Heart left ventricle (tissue), 13 donors: ENCODE data around the gene JAG1.

Experiments used
- CTCF ChIP-seq, 12 donors: fragments of 200-600 bp; sonication (generic) in 4 of 12; IDR thresholded peaks; one replicate each; pipeline versions ENCODE4 v1.5.0 to v1.8.0; 2018 to 2022; ENCODE audit warnings: antibody characterized with exemption in 12 of 12, mild to moderate bottlenecking in 5 of 12
- POLR2A ChIP-seq, 2 donors: fragments of 450-650 bp; IDR thresholded peaks; one replicate each; pipeline ENCODE4 v1.6.1; 2017; ENCODE audit warnings: antibody characterized with exemption in 2 of 2, mild to moderate bottlenecking in 2 of 2, moderate library complexity in 2 of 2
- donor health status: ischemic (EF 13 %, LVEDD 7.1; RV severe dilation, severe dysfunction).
- donor health status: DM: no; HTN: yes; CAD: no.
- donor health status: DM: no; HTN: no; CAD: no.
- donor health status: ischemic (EF 25% LVEDD 6.9; RV normal size, moderate dysfunction).
- donor health status: ischemic (EF 25% LVEDD 5.7; RV mildly dilated, moderate dysfunction).
- donor health status: ischemic (EF 35%, LVEDD 5.7; RV mildly dilated, moderate dysfunction).
- donor health status: nonischemic (EF 11% LVEDD 7.7; RV severe dilation, severe dysfunction).
- donor health status: DM: yes; HTN: yes; CAD: no.
- donor health status: PGD.
- donor health status: ischemic (EF 29% LVEDD 5.4; RV normal size, mild dysfunction).
- donor health status: nonischemic (EF 23%, LVEDD 6.1; RV moderate dilation, normal function).

DNA sequence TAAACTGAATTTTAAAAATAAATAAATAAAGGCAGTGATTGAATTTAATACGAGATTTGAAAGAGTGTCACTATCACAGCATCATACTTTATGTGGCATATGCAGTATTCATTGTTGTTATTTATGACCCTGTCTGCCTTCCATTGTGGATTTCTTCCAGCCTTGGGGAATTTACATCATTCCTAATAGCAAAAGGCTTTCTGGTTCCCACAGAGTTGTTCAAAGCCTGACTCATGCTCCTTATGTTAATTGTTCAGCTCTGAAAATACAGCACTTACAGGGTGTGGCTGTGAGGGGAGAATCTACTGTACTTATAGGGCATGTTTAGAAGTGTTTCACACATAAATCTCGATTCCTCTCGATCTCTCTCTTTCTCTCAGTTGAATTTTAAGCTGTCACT lies 54.4 kb downstream of the JAG1 start:
- no peak for TF ChIP-seq POLR2A (IDR thresholded peaks at IDR 0.05)
- no peak for TF ChIP-seq CTCF (IDR thresholded peaks at IDR 0.05)
